Kidney (tissue), 14 donors: ENCODE measurements around the gene OR10J4. TPM values are rescaled to one million over a fixed set of nuclear protein-coding genes. Genes with fewer than 3 reads are reported as not detected.

ENCODE experiments used
- DNase-seq, 5 donors: peaks; one replicate each; pipeline ENCODE4 v3.0.0-alpha.2; 2013 to 2020
- FAIRE-seq: peaks from 2 replicates; lab custom pipeline; 2012; peaks lifted over from hg19 to GRCh38; lab: Jason Lieb, UNC
- H3K27ac ChIP-seq, 2 donors: one replicate each; pipeline ENCODE4 v1.7.0; 2013; ENCODE audit warnings: low read depth in 2 of 2, low read length in 2 of 2, inconsistent platforms in 1 of 2
- H3K27me3 ChIP-seq: one replicate; pipeline ENCODE4 v1.7.1; 2013; ENCODE audit warnings: low read length, inconsistent platforms; ENCODE audit not compliant: control insufficient read depth, insufficient read depth
- H3K36me3 ChIP-seq, 3 donors: one replicate each; pipeline versions ENCODE4 v1.7.0 to v1.7.1; 2013; ENCODE audit warnings: low read length in 3 of 3, control low read depth in 1 of 3, inconsistent platforms in 1 of 3; ENCODE audit not compliant: insufficient read depth in 3 of 3, control insufficient read depth in 2 of 3
- H3K4me1 ChIP-seq, 3 donors: one replicate each; pipeline versions ENCODE4 v1.7.0 to v1.7.1; 2013; ENCODE audit warnings: low read length in 3 of 3, inconsistent platforms in 1 of 3, low read depth in 1 of 3; ENCODE audit not compliant: control insufficient read depth in 2 of 3, insufficient read depth in 2 of 3
- H3K4me3 ChIP-seq, 3 donors: one replicate each; pipeline versions ENCODE4 v1.7.0 to v1.8.1; 2013; ENCODE audit warnings: low read length in 3 of 3, control low read depth in 1 of 3, inconsistent platforms in 1 of 3
- H3K9ac ChIP-seq, 3 donors: one replicate each; pipeline versions ENCODE4 v1.7.0 to v1.7.1; 2013; ENCODE audit warnings: low read length in 3 of 3, control low read depth in 1 of 3, inconsistent platforms in 1 of 3
- H3K9me3 ChIP-seq, 3 donors: one replicate each; pipeline versions ENCODE4 v1.7.0 to v1.7.1; 2013; ENCODE audit warnings: low read length in 3 of 3, control low read depth in 1 of 3, inconsistent platforms in 1 of 3; ENCODE audit not compliant: control insufficient read depth in 2 of 3, insufficient read depth in 1 of 3
- CTCF ChIP-seq: IDR thresholded peaks from 3 replicates; pipeline ENCODE4 v1.5.1; 2012; ENCODE audit warnings: mild to moderate bottlenecking, moderate library complexity, borderline replicate concordance; ENCODE audit not compliant: insufficient read depth; ENCODE audit errors: extremely low read depth
- intact Hi-C: fragments of 100-400 bp; cut with DNase I; formaldehyde crosslinking; loops from one replicate; pipeline ENCODE4 v1.11.1; 2022
- polyA plus RNA-seq: library from polyadenylated mRNA; stranded (reverse); fragments of 350-450 nt; fragmentation: Illumina TruSeq; extraction: RNeasy Lipid Tissue Mini Kit (QIAGEN cat#74804); gene quantifications from one replicate; pipeline ENCODE4 v1.2.3, GENCODE V29; 2014; ENCODE audit warnings: low read depth, low replicate concordance; ENCODE audit not compliant: insufficient read depth
- total RNA-seq: library from RNA; stranded (reverse); fragmentation: NEBNext Ultra II Directional; extraction: Animal tissue kit (Norgen Biotek cat#: 25700); gene quantifications from one replicate; pipeline ENCODE4 v1.2.1, GENCODE V29; 2021
- donor health status: control.
- donor health status: control.
- donor health status: control.
- donor health status: control.
- donor health status: control.
- donor health status: DM: yes; HTN: yes; CAD: no.
- donor health status: Normal renal cell carcinoma (clear cell type).

Gene OR10J4
- total and polyA plus RNA-seq, 2 donors from 2014 or later: not detected

GRCh38 chr1:159459551-159459950 is 27.5 kb downstream of the OR10J4 start:
- no peak for TF ChIP-seq CTCF
- no peaks in the 10 kb centered on the region for H3K27me3 ChIP-seq
- FAIRE-seq: no peak
- no peak overlapping the region for H3K27ac ChIP-seq
- H3K4me1 ChIP-seq: no peaks in the 10 kb centered on the region
- intact Hi-C loops: no loop called here
- H3K4me3 ChIP-seq: no peak overlapping the region
- no peak overlapping the region for H3K9ac ChIP-seq
- DNase-seq: no peak
- H3K36me3 ChIP-seq: no peaks in the 10 kb centered on the region
- no peaks in the 10 kb centered on the region for H3K9me3 ChIP-seq

DNA sequence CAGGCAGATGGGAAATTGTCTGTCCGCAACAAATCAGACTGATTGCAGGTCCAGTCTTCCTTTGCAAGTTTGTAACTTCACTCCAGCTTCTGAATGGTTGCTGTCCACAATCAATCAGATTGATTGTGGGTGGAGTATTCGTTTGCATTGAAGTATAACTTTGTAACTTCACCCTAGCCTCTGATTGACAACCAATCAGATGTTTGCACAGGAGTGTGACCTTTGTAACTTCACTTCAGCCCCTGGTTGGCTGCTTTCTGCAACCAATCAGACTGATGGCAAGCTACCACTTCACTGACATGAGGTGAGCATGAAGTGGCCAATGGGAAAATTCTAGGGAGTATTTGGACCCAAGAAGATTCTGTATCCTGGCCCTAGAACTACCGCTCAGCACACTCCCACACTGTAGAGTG is 33.2 kb downstream of the OR10J4 start:
- Histone ChIP-seq H3K4me1 (no peaks in the 10 kb centered on the region), H3K27me3 (no peaks in the 10 kb centered on the region), H3K36me3 (no peaks in the 10 kb centered on the region), H3K9ac (no peak overlapping the region), H3K27ac (no peak overlapping the region), H3K4me3 (no peak overlapping the region), H3K9me3 (no peaks in the 10 kb centered on the region)
- intact Hi-C loops: no loop called here
- FAIRE-seq (no peak), DNase-seq (no peak)
- no peak for TF ChIP-seq CTCF

DNA sequence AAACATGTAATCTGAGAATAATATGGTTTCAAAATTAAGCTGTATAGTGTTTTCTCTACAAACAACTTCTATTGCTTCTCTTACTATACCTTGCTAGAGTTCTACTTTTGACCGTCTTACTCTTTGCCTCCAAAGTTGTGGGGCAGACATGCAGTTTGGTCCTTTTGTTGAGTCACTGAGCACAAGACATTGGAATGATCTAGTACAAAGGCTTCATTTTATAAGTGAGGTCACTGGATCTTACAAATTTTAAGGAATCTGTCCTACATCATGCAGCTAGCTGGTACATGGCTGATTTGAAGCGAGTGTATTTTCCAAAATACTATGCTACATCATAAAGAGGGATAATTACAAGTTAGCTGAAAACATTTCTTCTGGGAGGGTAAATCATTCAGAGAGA is 36.3 kb downstream of the OR10J4 start:
- FAIRE-seq: no peak

More for the DNA sequence above, 36.3 kb downstream of the OR10J4 start:
- no peaks in the 10 kb centered on the region for H3K36me3 ChIP-seq
- H3K9ac ChIP-seq: no peak overlapping the region
- H3K4me3 ChIP-seq: no peak overlapping the region
- intact Hi-C loops: no loop called here
- H3K27me3 ChIP-seq: no peaks in the 10 kb centered on the region
- no peak for DNase-seq
- H3K4me1 ChIP-seq: no peaks in the 10 kb centered on the region
- no peaks in the 10 kb centered on the region for H3K9me3 ChIP-seq
- H3K27ac ChIP-seq: no peak overlapping the region
- TF ChIP-seq CTCF: no peak
